GM12801 (cell line): ENCODE results near the gene TSKU.

ENCODE experiments used
- TF ChIP-seq, protein P1 (sequence below): IDR thresholded peaks from one replicate; pipeline ENCODE4 v1.5.1; 2011; ENCODE audit warnings: control low read depth; ENCODE audit not compliant: insufficient read length; ENCODE audit errors: extremely low read depth

TSKU gene

GRCh38 chr11:76762867-76763572 lies 20.1 kb upstream of the TSKU start:
- TF ChIP-seq, protein P1, sequence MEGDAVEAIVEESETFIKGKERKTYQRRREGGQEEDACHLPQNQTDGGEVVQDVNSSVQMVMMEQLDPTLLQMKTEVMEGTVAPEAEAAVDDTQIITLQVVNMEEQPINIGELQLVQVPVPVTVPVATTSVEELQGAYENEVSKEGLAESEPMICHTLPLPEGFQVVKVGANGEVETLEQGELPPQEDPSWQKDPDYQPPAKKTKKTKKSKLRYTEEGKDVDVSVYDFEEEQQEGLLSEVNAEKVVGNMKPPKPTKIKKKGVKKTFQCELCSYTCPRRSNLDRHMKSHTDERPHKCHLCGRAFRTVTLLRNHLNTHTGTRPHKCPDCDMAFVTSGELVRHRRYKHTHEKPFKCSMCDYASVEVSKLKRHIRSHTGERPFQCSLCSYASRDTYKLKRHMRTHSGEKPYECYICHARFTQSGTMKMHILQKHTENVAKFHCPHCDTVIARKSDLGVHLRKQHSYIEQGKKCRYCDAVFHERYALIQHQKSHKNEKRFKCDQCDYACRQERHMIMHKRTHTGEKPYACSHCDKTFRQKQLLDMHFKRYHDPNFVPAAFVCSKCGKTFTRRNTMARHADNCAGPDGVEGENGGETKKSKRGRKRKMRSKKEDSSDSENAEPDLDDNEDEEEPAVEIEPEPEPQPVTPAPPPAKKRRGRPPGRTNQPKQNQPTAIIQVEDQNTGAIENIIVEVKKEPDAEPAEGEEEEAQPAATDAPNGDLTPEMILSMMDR = no peak

DNA sequence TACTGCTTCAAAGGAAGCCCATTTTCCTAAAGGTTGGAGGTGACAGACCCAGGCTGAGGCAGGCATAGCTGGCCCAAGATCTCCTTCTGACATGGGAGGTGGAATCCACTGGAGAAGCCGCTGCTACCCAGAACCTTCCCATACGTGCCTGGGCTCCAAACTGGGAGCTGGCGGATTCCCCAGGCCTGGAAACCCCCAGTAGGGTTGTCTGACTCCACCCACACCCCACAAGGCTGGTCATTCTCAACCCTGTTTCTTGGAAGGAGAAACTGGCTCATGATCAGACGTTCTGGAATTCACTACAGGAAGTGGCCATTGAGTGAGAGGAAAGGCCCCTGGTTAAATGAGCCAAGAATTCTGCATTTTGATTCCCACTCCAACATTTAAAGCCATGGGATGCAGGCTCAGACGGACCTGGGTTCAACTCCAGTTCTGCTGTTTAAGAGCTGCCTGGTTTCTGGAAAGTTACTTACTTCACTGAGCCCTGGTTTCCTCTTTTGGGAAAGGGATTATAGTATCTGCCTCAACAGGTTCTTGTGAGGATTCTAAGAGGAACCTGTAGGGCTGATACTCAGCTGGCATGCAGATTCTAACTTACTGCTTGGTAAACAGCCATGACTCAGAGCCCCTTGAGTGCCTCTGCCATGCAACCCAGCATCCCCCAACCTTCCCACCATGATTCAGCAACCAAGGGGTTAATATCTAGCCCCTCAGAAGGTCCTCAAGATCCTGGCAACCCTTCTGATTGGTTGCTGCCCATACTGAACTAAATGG lies 19.4 kb upstream of the TSKU start:
- TF ChIP-seq, protein P1 = no peak

DNA sequence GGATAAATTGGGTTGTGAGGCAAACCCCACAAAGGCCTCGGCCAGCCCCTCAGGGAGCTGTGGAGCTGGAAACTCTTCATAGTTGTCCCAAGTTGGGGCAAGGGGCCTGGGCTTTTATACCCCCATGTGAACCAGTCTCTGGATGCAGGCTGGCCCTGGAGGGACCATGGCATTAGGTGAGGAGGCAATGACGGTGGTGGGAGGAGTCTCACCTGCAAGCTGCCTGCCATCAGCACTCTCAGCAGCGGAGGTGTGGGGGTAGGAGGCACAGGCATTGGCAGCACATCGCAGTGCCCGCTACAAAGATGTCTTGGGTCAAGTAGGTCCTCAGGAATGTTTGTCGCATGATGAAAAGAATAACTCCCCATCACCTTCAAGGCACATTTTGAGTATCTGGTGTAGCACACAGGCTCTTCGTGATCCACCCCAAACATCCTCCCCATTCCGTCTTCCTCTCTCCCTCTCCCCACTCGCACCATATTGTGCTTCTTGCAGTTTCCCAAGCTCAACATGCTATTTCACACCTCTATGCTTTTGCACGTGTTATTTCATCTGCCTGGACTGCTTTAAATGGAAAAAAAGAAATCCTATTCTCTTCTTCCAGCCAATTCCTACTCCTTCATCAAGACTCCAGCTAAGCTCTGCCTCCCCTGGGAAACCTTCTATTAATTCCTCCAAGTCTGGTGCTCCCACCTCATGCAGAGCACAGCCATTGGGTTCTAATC lies 18.1 kb upstream of the TSKU start:
- TF ChIP-seq, protein P1 = no peak

GRCh38 chr11:76765863-76766350 lies 17.2 kb upstream of the TSKU start:
- TF ChIP-seq, protein P1 = no peak

- TF ChIP-seq, protein P1 = no peak
Observed at GRCh38 chr11:76766521-76766920, 16.6 kb upstream of the TSKU start.

- TF ChIP-seq, protein P1 = no peak
Observed at GRCh38 chr11:76767659-76768058, 15.5 kb upstream of the TSKU start.
